GM21447 (cell line): Measurements from ENCODE around the gene SDC4.

Source experiments
- ATAC-seq: cut with Tn5 transposase; IDR thresholded peaks from one replicate; pipeline ENCODE4 v1.9.1; 2021; ENCODE audit not compliant: unreplicated experiment

Gene SDC4

GRCh38 chr20:45347936-45348778 lies at the start of gene SDC4:
Gene SDC4 (minus strand): TSS chr20:45348424. CDS start chr20:45348384, 40 bp downstream.
- ATAC-seq, result no peak

- ATAC-seq, result no peak
Observed at GRCh38 chr20:45395114-45395415, 46.8 kb upstream of the SDC4 start.

GRCh38 chr20:45394221-45395113 lies 46.2 kb upstream of the SDC4 start:
- ATAC-seq, result no peak

DNA sequence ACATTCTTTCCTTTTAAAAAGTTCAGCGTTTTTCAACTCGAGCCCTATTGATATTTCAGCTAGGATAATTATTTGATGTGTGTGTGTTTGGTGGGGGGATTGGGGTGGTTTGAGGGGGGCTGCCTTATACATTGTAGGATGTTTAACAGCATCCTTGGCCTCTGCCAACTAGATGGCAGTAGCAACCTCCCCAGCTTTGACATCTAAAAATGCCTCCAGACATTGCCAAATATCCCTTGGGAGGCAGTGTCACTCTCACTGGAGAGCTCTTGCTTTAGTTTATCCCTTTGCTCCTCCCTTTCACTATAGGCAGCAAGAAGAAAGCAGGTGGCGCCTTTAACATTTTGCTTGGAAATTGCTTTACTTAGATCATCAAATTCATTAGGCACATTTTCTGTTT lies 44.5 kb upstream of the SDC4 start:
- no peak for ATAC-seq

GRCh38 chr20:45391559-45391958 lies 43.3 kb upstream of the SDC4 start:
- no peak for ATAC-seq

GRCh38 chr20:45390931-45391330 lies 42.7 kb upstream of the SDC4 start:
- ATAC-seq, result no peak

DNA sequence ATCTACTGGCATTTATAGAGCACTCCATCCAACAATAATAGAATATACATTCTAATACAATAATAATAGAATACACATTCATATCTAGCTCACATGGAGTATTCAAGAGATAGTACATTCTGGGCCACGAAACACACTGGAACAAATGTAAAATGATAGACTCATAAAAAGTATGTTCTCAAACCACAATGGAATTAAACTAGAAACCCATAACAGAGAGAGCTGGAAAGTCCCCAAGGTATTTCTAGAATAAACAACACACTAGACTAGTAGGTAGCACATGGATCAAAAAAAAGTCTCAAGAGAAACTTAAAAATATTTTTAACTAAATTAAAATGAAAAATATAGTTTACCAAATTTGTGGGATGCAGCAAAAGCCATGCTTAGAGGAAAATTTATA lies 39.0 kb upstream of the SDC4 start:
- no peak for ATAC-seq

- ATAC-seq, result no peak
Observed at GRCh38 chr20:45378191-45378590, 30.0 kb upstream of the SDC4 start, which contains the start of gene TP53TG5. Gene TP53TG5 (minus strand): TSS chr20:45378325. CDS start chr20:45378236, 89 bp downstream.

- no peak for ATAC-seq
Observed at GRCh38 chr20:45377269-45377668, 29.0 kb upstream of the SDC4 start.

- no peak for ATAC-seq
Observed at GRCh38 chr20:45374966-45375365, 26.7 kb upstream of the SDC4 start.

DNA sequence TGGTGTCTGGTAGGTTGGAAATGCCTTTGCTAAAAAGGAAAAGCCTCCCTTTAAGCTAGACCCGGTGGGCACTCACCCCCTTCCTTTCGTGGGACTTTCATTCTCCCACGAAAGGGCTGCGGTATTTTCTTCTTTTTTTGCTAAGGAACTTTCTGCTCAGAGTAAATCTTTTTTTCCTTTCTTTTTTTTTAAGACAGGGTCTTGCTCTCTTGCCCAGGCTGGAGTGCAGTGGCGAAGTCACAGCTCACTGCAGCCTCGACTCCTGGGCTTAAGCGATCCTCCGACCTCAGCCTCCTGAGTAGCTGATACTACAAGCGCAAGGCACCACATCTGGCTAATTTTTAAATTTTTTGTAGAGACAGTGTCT lies 25.9 kb upstream of the SDC4 start:
- no peak for ATAC-seq

- no peak for ATAC-seq
Observed at GRCh38 chr20:45373353-45374100, 25.3 kb upstream of the SDC4 start.

GRCh38 chr20:45372646-45373352 lies 24.6 kb upstream of the SDC4 start:
- no peak for ATAC-seq

DNA sequence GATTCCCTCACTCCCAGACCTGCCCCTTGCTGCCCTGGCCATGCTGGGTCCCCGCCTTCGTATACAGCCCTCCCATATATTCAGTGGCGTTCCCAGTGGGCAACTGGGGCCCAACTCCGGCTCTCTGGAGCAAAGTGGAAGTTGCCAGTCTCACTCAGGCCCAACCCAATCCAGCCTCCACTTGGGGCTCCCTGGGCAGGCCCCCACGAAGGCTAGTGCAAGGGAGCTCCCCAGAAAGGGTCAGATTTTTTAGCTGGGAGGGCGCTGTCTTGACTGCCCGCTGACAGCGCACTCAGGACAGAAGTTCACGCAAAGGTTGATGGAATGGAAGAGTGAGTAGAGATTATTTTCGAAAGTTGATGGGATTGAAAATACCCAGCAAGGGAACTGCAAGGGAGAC lies 24.0 kb upstream of the SDC4 start:
- no peak for ATAC-seq

GRCh38 chr20:45370571-45371160 lies 22.4 kb upstream of the SDC4 start:
- ATAC-seq, result no peak

- peak; percentile 84 for ATAC-seq
Observed at GRCh38 chr20:45368221-45368980, 20.2 kb upstream of the SDC4 start.

DNA sequence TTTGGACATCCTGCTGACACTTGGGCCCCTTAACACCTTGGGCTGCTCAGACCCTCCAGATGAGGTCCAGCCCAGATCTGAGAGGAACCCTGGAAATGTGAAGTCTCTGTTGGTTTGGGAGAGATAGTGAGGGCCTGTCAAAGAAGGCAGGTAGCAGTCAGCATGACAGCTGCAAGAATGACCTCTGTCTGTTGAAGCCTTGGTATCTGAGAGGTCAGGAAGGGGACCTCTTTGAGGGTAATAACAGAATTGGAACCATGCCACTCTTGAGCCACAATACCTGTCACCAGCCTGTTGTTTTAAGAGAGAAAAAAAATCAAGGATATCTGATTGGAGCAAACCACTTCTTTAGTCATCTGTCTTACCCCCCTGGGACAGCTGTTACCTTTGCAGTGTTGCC lies 18.9 kb upstream of the SDC4 start:
- ATAC-seq, result no peak

DNA sequence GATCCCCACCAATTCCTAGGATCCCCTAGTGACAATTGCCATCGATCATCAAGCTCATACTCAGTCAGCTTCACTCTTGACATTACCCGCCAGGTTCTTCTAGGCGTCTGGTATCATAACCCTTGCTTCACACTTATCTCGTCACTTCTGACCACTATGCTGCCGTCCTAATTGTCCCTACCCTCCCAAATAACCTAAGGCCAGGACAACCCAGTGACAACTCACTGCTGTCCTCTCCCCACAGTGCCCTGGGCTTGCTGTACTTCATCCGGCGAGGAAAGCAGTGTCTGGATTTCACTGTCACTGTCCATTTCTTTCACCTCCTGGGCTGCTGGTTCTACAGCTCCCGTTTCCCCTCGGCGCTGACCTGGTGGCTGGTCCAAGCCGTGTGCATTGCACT lies 18.4 kb upstream of the SDC4 start:
- ATAC-seq, result no peak

GRCh38 chr20:45366192-45366591 lies 18.0 kb upstream of the SDC4 start:
- ATAC-seq, result no peak
